Measurements from ENCODE around the gene DIP2A.
"Not testable (repeated sequence)": the region's sequence is repeated elsewhere in the genome, so short reads cannot be mapped to it uniquely, and the experiment has no call there.

DIP2A gene

GRCh38 chr21:46570119-46570518, 111.4 kb downstream of the DIP2A start:
- Histone ChIP-seq H3K36me3 (ENCODE audit: control insufficient read depth in 5 of 5, insufficient read depth in 5 of 5, low read length in 5 of 5) (peaks cover 10 to 61% (median 48%) of the 10 kb centered on the region in 5 donors), H3K9ac (ENCODE audit: low read length in 5 of 5) (no peak overlapping the region), H3K9me3 (ENCODE audit: control insufficient read depth in 5 of 5, low read length in 5 of 5) (peaks cover 0 to 4% (median 0%) of the 10 kb centered on the region in 5 donors), H3K27me3 (ENCODE audit: control insufficient read depth in 5 of 5, insufficient read depth in 4 of 5, low read length in 5 of 5) (no peaks in the 10 kb centered on the region), H3K27ac (ENCODE audit: low read depth, low read length) (no peak overlapping the region), H3K4me1 (ENCODE audit: control insufficient read depth in 5 of 5, insufficient read depth in 5 of 5, low read length in 5 of 5) (no peaks in the 10 kb centered on the region), H3K4me3 (ENCODE audit: low read depth in 1 of 5, low read length in 5 of 5) (no peak overlapping the region)

- no peaks in the 10 kb centered on the region for H3K4me1 ChIP-seq (ENCODE audit: control insufficient read depth in 5 of 5, insufficient read depth in 5 of 5, low read length in 5 of 5)
- no peak overlapping the region for H3K4me3 ChIP-seq (ENCODE audit: low read depth in 1 of 5, low read length in 5 of 5)
- no peak overlapping the region for H3K9ac ChIP-seq (ENCODE audit: low read length in 5 of 5)
- no peak overlapping the region for H3K27ac ChIP-seq (ENCODE audit: low read depth, low read length)
- H3K27me3 ChIP-seq (ENCODE audit: control insufficient read depth in 5 of 5, insufficient read depth in 4 of 5, low read length in 5 of 5), result no peaks in the 10 kb centered on the region
- peaks cover 0 to 4% (median 0%) of the 10 kb centered on the region in 5 donors for H3K9me3 ChIP-seq (ENCODE audit: control insufficient read depth in 5 of 5, low read length in 5 of 5)
- peaks cover 10 to 57% (median 43%) of the 10 kb centered on the region in 5 donors for H3K36me3 ChIP-seq (ENCODE audit: control insufficient read depth in 5 of 5, insufficient read depth in 5 of 5, low read length in 5 of 5)
Observed at GRCh38 chr21:46570631-46571030, 111.9 kb downstream of the DIP2A start.

GRCh38 chr21:46572850-46573249, 114.2 kb downstream of the DIP2A start:
- H3K9me3 ChIP-seq (ENCODE audit: control insufficient read depth in 5 of 5, low read length in 5 of 5), result peaks cover 0 to 4% (median 3%) of the 10 kb centered on the region in 5 donors
- no peak overlapping the region for H3K4me3 ChIP-seq (ENCODE audit: low read depth in 1 of 5, low read length in 5 of 5)
- no peaks in the 10 kb centered on the region for H3K4me1 ChIP-seq (ENCODE audit: control insufficient read depth in 5 of 5, insufficient read depth in 5 of 5, low read length in 5 of 5)
- no peak overlapping the region for H3K27ac ChIP-seq (ENCODE audit: low read depth, low read length)
- peaks cover 10 to 35% (median 21%) of the 10 kb centered on the region in 5 donors for H3K36me3 ChIP-seq (ENCODE audit: control insufficient read depth in 5 of 5, insufficient read depth in 5 of 5, low read length in 5 of 5)
- H3K9ac ChIP-seq (ENCODE audit: low read length in 5 of 5), result no peak overlapping the region
- no peaks in the 10 kb centered on the region for H3K27me3 ChIP-seq (ENCODE audit: control insufficient read depth in 5 of 5, insufficient read depth in 4 of 5, low read length in 5 of 5)

- H3K9me3 ChIP-seq (ENCODE audit: control insufficient read depth in 5 of 5, low read length in 5 of 5), result peaks cover 0 to 16% (median 4%) of the 10 kb centered on the region in 5 donors
- not testable (repeated sequence) for H3K27ac ChIP-seq (ENCODE audit: low read depth, low read length)
Observed at GRCh38 chr21:46577786-46578185, 119.1 kb downstream of the DIP2A start.

GRCh38 chr21:46579394-46579793, 120.7 kb downstream of the DIP2A start:
- not testable (repeated sequence) for H3K27me3 ChIP-seq (ENCODE audit: control insufficient read depth in 5 of 5, insufficient read depth in 4 of 5, low read length in 5 of 5); H3K4me3 ChIP-seq (ENCODE audit: low read depth in 1 of 5, low read length in 5 of 5); H3K4me1 ChIP-seq (ENCODE audit: control insufficient read depth in 5 of 5, insufficient read depth in 5 of 5, low read length in 5 of 5); H3K27ac ChIP-seq (ENCODE audit: low read depth, low read length); H3K9ac ChIP-seq (ENCODE audit: low read length in 5 of 5)
- H3K9me3 ChIP-seq (ENCODE audit: control insufficient read depth in 5 of 5, low read length in 5 of 5), result peaks cover 0 to 16% (median 0%) of the 10 kb centered on the region in 5 donors
- H3K36me3 ChIP-seq (ENCODE audit: control insufficient read depth in 5 of 5, insufficient read depth in 5 of 5, low read length in 5 of 5), result peaks cover 3 to 12% (median 4%) of the 10 kb centered on the region in 5 donors

More at GRCh38 chr21:46577786-46578185, 119.1 kb downstream of the DIP2A start:
- not testable (repeated sequence) for H3K4me1 ChIP-seq (ENCODE audit: control insufficient read depth in 5 of 5, insufficient read depth in 5 of 5, low read length in 5 of 5); H3K4me3 ChIP-seq (ENCODE audit: low read depth in 1 of 5, low read length in 5 of 5); H3K27me3 ChIP-seq (ENCODE audit: control insufficient read depth in 5 of 5, insufficient read depth in 4 of 5, low read length in 5 of 5); H3K9ac ChIP-seq (ENCODE audit: low read length in 5 of 5)
- peaks cover 4 to 17% (median 8%) of the 10 kb centered on the region in 5 donors for H3K36me3 ChIP-seq (ENCODE audit: control insufficient read depth in 5 of 5, insufficient read depth in 5 of 5, low read length in 5 of 5)

- Histone ChIP-seq H3K27me3 (ENCODE audit: control insufficient read depth in 5 of 5, insufficient read depth in 4 of 5, low read length in 5 of 5) (no peaks in the 10 kb centered on the region), H3K4me1 (ENCODE audit: control insufficient read depth in 5 of 5, insufficient read depth in 5 of 5, low read length in 5 of 5) (no peaks in the 10 kb centered on the region), H3K9ac (ENCODE audit: low read length in 5 of 5) (no peak overlapping the region), H3K4me3 (ENCODE audit: low read depth in 1 of 5, low read length in 5 of 5) (no peak overlapping the region), H3K9me3 (ENCODE audit: control insufficient read depth in 5 of 5, low read length in 5 of 5) (peaks cover 0 to 16% (median 0%) of the 10 kb centered on the region in 5 donors), H3K36me3 (ENCODE audit: control insufficient read depth in 5 of 5, insufficient read depth in 5 of 5, low read length in 5 of 5) (peaks cover 3 to 12% (median 4%) of the 10 kb centered on the region in 5 donors), H3K27ac (ENCODE audit: low read depth, low read length) (no peak overlapping the region)
Observed at GRCh38 chr21:46581780-46582307, 123.2 kb downstream of the DIP2A start.

GRCh38 chr21:46585191-46585953, 126.7 kb downstream of the DIP2A start:
- H3K27me3 ChIP-seq (ENCODE audit: control insufficient read depth in 5 of 5, insufficient read depth in 4 of 5, low read length in 5 of 5), result no peaks in the 10 kb centered on the region
- H3K4me1 ChIP-seq (ENCODE audit: control insufficient read depth in 5 of 5, insufficient read depth in 5 of 5, low read length in 5 of 5), result no peaks in the 10 kb centered on the region
- H3K9me3 ChIP-seq (ENCODE audit: control insufficient read depth in 5 of 5, low read length in 5 of 5), result peaks cover 0 to 16% (median 0%) of the 10 kb centered on the region in 5 donors
- H3K4me3 ChIP-seq (ENCODE audit: low read depth in 1 of 5, low read length in 5 of 5), result no peak overlapping the region
- H3K9ac ChIP-seq (ENCODE audit: low read length in 5 of 5), result no peak overlapping the region
- no peak overlapping the region for H3K27ac ChIP-seq (ENCODE audit: low read depth, low read length)
- H3K36me3 ChIP-seq (ENCODE audit: control insufficient read depth in 5 of 5, insufficient read depth in 5 of 5, low read length in 5 of 5), result peaks cover 0 to 12% (median 4%) of the 10 kb centered on the region in 5 donors

- no peaks in the 10 kb centered on the region for H3K36me3 ChIP-seq (ENCODE audit: control insufficient read depth in 5 of 5, insufficient read depth in 5 of 5, low read length in 5 of 5)
- H3K9me3 ChIP-seq (ENCODE audit: control insufficient read depth in 5 of 5, low read length in 5 of 5), result peaks cover 0 to 24% (median 4%) of the 10 kb centered on the region in 5 donors
- no peak overlapping the region for H3K9ac ChIP-seq (ENCODE audit: low read length in 5 of 5)
- H3K4me3 ChIP-seq (ENCODE audit: low read depth in 1 of 5, low read length in 5 of 5), result no peak overlapping the region
- no peak overlapping the region for H3K27ac ChIP-seq (ENCODE audit: low read depth, low read length)
- peaks cover 0 to 8% (median 7%) of the 10 kb centered on the region in 5 donors for H3K4me1 ChIP-seq (ENCODE audit: control insufficient read depth in 5 of 5, insufficient read depth in 5 of 5, low read length in 5 of 5)
- H3K27me3 ChIP-seq (ENCODE audit: control insufficient read depth in 5 of 5, insufficient read depth in 4 of 5, low read length in 5 of 5), result no peaks in the 10 kb centered on the region
Observed at GRCh38 chr21:46594276-46594675, 135.6 kb downstream of the DIP2A start.

GRCh38 chr21:46596201-46596600, 137.5 kb downstream of the DIP2A start:
- Histone ChIP-seq H3K27ac (ENCODE audit: low read depth, low read length) (no peak overlapping the region), H3K9ac (ENCODE audit: low read length in 5 of 5) (no peak overlapping the region), H3K4me1 (ENCODE audit: control insufficient read depth in 5 of 5, insufficient read depth in 5 of 5, low read length in 5 of 5) (peaks cover 0 to 16% (median 11%) of the 10 kb centered on the region in 5 donors), H3K27me3 (ENCODE audit: control insufficient read depth in 5 of 5, insufficient read depth in 4 of 5, low read length in 5 of 5) (no peaks in the 10 kb centered on the region), H3K4me3 (ENCODE audit: low read depth in 1 of 5, low read length in 5 of 5) (no peak overlapping the region), H3K36me3 (ENCODE audit: control insufficient read depth in 5 of 5, insufficient read depth in 5 of 5, low read length in 5 of 5) (no peaks in the 10 kb centered on the region), H3K9me3 (ENCODE audit: control insufficient read depth in 5 of 5, low read length in 5 of 5) (peaks cover 0 to 18% (median 4%) of the 10 kb centered on the region in 5 donors)

- Histone ChIP-seq H3K9me3 (ENCODE audit: control insufficient read depth in 5 of 5, low read length in 5 of 5) (peaks cover 0 to 14% (median 4%) of the 10 kb centered on the region in 5 donors), H3K4me1 (ENCODE audit: control insufficient read depth in 5 of 5, insufficient read depth in 5 of 5, low read length in 5 of 5) (peaks cover 0 to 16% (median 11%) of the 10 kb centered on the region in 5 donors), H3K9ac (ENCODE audit: low read length in 5 of 5) (no peak overlapping the region), H3K36me3 (ENCODE audit: control insufficient read depth in 5 of 5, insufficient read depth in 5 of 5, low read length in 5 of 5) (peaks cover 0 to 2% (median 0%) of the 10 kb centered on the region in 5 donors), H3K4me3 (ENCODE audit: low read depth in 1 of 5, low read length in 5 of 5) (no peak overlapping the region), H3K27me3 (ENCODE audit: control insufficient read depth in 5 of 5, insufficient read depth in 4 of 5, low read length in 5 of 5) (no peaks in the 10 kb centered on the region), H3K27ac (ENCODE audit: low read depth, low read length) (no peak overlapping the region)
Observed at GRCh38 chr21:46597031-46597430, 138.3 kb downstream of the DIP2A start.

All from subcutaneous abdominal adipose tissue (tissue), 5 donors.